ENCODE measurements around the gene MBL2.

DNA sequence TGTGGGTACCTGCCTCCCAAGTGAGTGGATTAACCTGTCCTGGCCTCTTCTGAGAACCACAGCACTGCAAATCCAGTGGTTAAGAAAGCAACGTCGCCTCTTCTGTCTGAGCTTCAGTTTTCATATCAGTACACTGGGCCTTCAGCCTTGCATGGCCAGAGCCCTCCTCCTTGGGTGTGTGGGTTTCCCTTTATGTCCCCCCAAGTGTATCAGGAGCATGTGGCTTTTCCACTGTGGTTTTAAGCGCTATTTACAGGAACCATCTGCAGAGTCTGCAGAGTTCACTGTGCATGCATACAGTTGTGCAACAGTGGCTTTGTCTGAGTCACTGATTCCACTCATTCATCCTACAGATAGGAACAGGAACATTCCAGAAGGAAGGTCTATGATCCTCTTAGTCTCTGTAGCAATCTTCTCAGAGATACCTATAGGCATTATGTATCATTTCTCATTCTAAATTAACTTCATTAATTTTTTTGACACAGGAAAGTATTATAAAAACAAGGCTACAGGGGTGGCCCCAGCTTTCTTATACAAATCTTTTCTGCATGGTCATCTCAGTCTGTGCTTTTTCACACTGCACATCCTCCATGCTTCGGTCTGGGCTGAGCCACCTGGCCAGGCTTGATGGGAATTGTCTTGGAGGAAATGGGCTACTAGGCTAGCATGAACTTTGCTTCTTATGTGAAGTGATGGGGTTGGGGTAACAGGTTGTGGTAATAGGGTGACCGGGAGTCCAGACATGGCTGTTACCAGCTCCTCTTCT lies 17.1 kb downstream of the MBL2 start:
- TF ChIP-seq, protein P1, sequence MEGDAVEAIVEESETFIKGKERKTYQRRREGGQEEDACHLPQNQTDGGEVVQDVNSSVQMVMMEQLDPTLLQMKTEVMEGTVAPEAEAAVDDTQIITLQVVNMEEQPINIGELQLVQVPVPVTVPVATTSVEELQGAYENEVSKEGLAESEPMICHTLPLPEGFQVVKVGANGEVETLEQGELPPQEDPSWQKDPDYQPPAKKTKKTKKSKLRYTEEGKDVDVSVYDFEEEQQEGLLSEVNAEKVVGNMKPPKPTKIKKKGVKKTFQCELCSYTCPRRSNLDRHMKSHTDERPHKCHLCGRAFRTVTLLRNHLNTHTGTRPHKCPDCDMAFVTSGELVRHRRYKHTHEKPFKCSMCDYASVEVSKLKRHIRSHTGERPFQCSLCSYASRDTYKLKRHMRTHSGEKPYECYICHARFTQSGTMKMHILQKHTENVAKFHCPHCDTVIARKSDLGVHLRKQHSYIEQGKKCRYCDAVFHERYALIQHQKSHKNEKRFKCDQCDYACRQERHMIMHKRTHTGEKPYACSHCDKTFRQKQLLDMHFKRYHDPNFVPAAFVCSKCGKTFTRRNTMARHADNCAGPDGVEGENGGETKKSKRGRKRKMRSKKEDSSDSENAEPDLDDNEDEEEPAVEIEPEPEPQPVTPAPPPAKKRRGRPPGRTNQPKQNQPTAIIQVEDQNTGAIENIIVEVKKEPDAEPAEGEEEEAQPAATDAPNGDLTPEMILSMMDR (IDR thresholded peaks at IDR 0.05), result no peak
- TF ChIP-seq EZH2 (IDR thresholded peaks at IDR 0.05; ENCODE audit: borderline replicate concordance, insufficient read depth, low read depth, low read length, poor library complexity, severe bottlenecking), result no peak

Data from B cell (primary cell).